ENCODE data around the gene APOL6.

Gene APOL6

GRCh38 chr22:35705141-35705540 is 56.9 kb downstream of the APOL6 start:
- H3K36me3 ChIP-seq (replicated peaks; ENCODE audit: insufficient read depth, low read length), result no peaks in the 10 kb centered on the region
- H3K4me1 ChIP-seq (ENCODE audit: low read length), result no peaks in the 10 kb centered on the region
- H3K9me3 ChIP-seq (replicated peaks; ENCODE audit: insufficient read depth, low read length), result no peaks in the 10 kb centered on the region
- H3K27ac ChIP-seq (ENCODE audit: low read length), result no peak overlapping the region
- H3K4me3 ChIP-seq (ENCODE audit: low read length), result no peak overlapping the region
- no peaks in the 10 kb centered on the region for H3F3A ChIP-seq (ENCODE audit: insufficient read depth, low read length)
- H3K79me2 ChIP-seq (ENCODE audit: low read length), result no peaks in the 10 kb centered on the region
- H3K4me2 ChIP-seq (ENCODE audit: low read depth, low read length), result no peak overlapping the region
- no peaks in the 10 kb centered on the region for H4K20me1 ChIP-seq (ENCODE audit: insufficient read depth, low read length)
- no peaks in the 10 kb centered on the region for H3K27me3 ChIP-seq (replicated peaks; ENCODE audit: insufficient read depth, low read length)
- H3K9ac ChIP-seq (ENCODE audit: low read length), result no peak overlapping the region
- H2AFZ ChIP-seq (ENCODE audit: low read length), result no peak overlapping the region
- no peaks in the 10 kb centered on the region for H3K9me2 ChIP-seq (replicated peaks; ENCODE audit: insufficient read depth, low read length)
- DNase-seq, result no peak
- TF ChIP-seq EZH2phosphoT487 (IDR thresholded peaks at IDR 0.05; ENCODE audit: low read length), result no peak
- TF ChIP-seq EZH2 (optimal IDR thresholded peaks at IDR 0.05; ENCODE audit: low read depth, low read length), result no peak
- no peak for TF ChIP-seq CTCF (IDR thresholded peaks at IDR 0.05; ENCODE audit: low read length)

GRCh38 chr22:35708453-35708852 is 60.2 kb downstream of the APOL6 start:
- Histone ChIP-seq H3K79me2 (ENCODE audit: low read length) (no peaks in the 10 kb centered on the region), H3K4me1 (ENCODE audit: low read length) (no peaks in the 10 kb centered on the region), H3K9me2 (replicated peaks; ENCODE audit: insufficient read depth, low read length) (no peaks in the 10 kb centered on the region), H2AFZ (ENCODE audit: low read length) (no peak overlapping the region), H3K9ac (ENCODE audit: low read length) (no peak overlapping the region), H4K20me1 (ENCODE audit: insufficient read depth, low read length) (no peaks in the 10 kb centered on the region), H3K27ac (ENCODE audit: low read length) (no peak overlapping the region), H3K36me3 (replicated peaks; ENCODE audit: insufficient read depth, low read length) (no peaks in the 10 kb centered on the region), H3K4me2 (ENCODE audit: low read depth, low read length) (no peak overlapping the region), H3F3A (ENCODE audit: insufficient read depth, low read length) (no peaks in the 10 kb centered on the region), H3K27me3 (replicated peaks; ENCODE audit: insufficient read depth, low read length) (no peaks in the 10 kb centered on the region), H3K9me3 (replicated peaks; ENCODE audit: insufficient read depth, low read length) (no peaks in the 10 kb centered on the region), H3K4me3 (ENCODE audit: low read length) (no peak overlapping the region)
- TF ChIP-seq EZH2 (optimal IDR thresholded peaks at IDR 0.05; ENCODE audit: low read depth, low read length) (no peak), EZH2phosphoT487 (IDR thresholded peaks at IDR 0.05; ENCODE audit: low read length) (no peak), CTCF (IDR thresholded peaks at IDR 0.05; ENCODE audit: low read length) (no peak)
- no peak for DNase-seq

DNA sequence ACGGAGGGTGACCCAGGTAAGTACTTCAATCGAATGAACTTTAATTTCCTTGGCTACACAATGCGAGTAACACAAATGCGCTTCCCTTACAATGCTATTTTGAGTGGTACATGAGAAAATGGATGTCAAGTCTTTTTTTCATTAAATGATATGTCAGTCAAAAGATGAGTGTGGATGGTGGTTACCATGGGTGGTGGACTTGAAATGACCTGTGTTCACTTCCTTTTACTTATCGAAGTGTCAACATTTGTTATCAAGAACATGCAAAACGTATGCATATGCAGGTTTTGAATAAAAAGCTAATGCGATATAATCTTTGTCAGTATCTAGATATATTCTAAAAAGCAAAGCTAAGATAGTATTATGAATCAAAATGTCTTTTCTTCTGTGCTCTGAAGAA is 60.7 kb downstream of the APOL6 start:
- Histone ChIP-seq H3K4me1 (ENCODE audit: low read length) (no peaks in the 10 kb centered on the region), H2AFZ (ENCODE audit: low read length) (no peak overlapping the region), H3K9me2 (replicated peaks; ENCODE audit: insufficient read depth, low read length) (no peaks in the 10 kb centered on the region), H3K79me2 (ENCODE audit: low read length) (no peaks in the 10 kb centered on the region), H3K27me3 (replicated peaks; ENCODE audit: insufficient read depth, low read length) (no peaks in the 10 kb centered on the region), H3F3A (ENCODE audit: insufficient read depth, low read length) (no peaks in the 10 kb centered on the region), H3K27ac (ENCODE audit: low read length) (no peak overlapping the region), H3K9me3 (replicated peaks; ENCODE audit: insufficient read depth, low read length) (no peaks in the 10 kb centered on the region), H3K36me3 (replicated peaks; ENCODE audit: insufficient read depth, low read length) (no peaks in the 10 kb centered on the region), H3K4me3 (ENCODE audit: low read length) (no peak overlapping the region), H3K9ac (ENCODE audit: low read length) (no peak overlapping the region), H4K20me1 (ENCODE audit: insufficient read depth, low read length) (no peaks in the 10 kb centered on the region), H3K4me2 (ENCODE audit: low read depth, low read length) (no peak overlapping the region)
- TF ChIP-seq EZH2 (optimal IDR thresholded peaks at IDR 0.05; ENCODE audit: low read depth, low read length) (no peak), EZH2phosphoT487 (IDR thresholded peaks at IDR 0.05; ENCODE audit: low read length) (no peak), CTCF (IDR thresholded peaks at IDR 0.05; ENCODE audit: low read length) (no peak)
- DNase-seq, result no peak
